ENCODE measurements around the gene GSTP1. TPM values are rescaled to one million over a fixed set of nuclear protein-coding genes. Genes with fewer than 3 reads are reported as not detected.

Gene GSTP1
- total RNA-seq, 4 donors from 2014 or later: 435 to 948 (median 670) TPM

DNA sequence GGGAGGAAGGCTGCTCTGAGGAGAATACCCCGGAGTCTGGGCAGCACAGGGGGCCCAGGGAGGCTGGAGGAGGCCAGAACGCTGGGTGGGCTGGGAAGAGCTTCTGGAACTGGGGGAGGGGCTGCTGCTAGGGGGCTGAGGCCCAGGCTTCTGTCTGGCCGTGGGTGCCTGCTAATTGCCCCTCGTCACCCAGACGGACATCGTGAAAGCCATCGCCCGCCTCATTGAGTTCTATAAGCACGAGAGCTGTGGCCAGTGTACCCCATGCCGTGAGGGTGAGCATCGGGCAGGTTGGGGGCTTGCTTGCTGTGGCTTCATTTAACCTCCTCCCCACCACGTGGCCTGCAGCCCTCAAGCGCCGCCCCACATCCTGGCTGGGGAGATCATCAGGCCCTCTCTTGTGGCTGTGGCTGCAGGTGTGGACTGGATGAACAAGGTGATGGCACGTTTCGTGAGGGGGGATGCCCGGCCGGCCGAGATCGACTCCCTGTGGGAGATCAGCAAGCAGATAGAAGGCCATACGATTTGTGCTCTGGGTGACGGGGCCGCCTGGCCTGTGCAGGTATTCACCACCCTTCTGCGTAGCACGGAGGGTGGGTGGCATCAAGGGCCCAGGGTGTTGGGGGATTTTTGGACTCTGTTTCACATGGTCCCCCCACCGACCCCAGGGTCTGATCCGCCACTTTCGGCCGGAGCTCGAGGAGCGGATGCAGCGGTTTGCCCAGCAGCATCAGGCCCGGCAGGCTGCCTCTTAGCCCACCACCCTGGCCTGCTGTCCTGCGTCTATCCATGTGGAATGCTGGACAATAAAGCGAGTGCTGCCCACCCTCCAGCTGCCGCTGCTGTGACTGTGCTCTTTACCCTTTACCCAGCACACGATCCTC lies 28.3 kb downstream of the GSTP1 start:
- TF ChIP-seq, protein P1, sequence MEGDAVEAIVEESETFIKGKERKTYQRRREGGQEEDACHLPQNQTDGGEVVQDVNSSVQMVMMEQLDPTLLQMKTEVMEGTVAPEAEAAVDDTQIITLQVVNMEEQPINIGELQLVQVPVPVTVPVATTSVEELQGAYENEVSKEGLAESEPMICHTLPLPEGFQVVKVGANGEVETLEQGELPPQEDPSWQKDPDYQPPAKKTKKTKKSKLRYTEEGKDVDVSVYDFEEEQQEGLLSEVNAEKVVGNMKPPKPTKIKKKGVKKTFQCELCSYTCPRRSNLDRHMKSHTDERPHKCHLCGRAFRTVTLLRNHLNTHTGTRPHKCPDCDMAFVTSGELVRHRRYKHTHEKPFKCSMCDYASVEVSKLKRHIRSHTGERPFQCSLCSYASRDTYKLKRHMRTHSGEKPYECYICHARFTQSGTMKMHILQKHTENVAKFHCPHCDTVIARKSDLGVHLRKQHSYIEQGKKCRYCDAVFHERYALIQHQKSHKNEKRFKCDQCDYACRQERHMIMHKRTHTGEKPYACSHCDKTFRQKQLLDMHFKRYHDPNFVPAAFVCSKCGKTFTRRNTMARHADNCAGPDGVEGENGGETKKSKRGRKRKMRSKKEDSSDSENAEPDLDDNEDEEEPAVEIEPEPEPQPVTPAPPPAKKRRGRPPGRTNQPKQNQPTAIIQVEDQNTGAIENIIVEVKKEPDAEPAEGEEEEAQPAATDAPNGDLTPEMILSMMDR (IDR thresholded peaks at IDR 0.05): no peak
- ATAC-seq (ENCODE audit: low FRiP score) (no peak), DNase-seq (ENCODE audit: low spot score) (no peak)

DNA sequence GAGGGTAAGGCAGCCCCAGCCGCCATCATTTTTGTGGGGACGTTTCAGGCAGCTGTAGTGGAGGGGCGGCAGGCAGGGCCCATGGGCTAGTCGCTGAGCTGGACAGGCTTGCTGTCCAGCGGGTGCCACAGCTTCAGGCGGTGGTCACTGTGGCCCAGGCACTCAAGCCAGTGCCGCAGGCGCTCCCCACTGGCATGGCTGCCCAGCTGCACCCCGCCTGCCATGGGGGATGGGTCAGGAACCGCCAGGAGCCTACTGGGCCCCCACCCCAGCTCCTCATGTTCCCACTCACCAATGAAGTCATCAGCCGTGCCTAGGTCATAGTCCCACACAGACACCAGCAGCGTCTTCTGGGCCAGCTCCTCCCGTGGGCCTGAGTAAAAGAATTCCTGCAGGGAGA lies 29.1 kb downstream of the GSTP1 start:
- DNase-seq (ENCODE audit: low spot score): no peak
- TF ChIP-seq, protein P1 (IDR thresholded peaks at IDR 0.05): no peak
- no peak for ATAC-seq (ENCODE audit: low FRiP score)

DNA sequence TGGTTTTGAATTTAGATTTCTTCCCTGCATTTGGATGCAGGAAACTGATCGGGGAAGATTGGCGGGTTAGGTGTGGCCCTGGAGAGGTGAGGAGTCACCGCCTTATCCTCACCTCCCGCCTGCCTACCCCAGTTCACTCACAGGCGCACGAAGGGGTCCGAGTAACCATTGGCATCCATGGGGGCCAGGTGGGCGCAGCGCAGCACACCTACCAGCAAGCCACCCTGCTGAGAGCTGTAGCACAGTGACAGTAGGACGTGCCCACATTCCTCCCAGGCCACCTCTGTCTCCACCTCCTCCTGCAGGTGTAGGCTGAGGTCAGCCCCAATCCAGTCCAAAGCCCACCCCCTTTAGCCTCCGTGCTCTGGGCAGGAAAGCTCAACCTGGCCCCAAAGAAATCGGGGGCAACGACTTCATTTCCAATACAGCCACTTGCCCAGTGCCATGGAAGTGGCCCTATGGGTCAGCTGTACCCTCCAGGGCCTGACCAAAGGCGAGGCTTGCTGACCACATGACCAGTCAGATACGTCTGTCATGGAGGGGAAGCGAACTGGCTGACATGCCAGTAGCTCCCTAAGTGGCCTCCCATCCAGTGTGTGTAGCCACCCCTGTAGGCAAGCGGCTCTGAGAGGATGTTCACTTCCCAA lies 29.8 kb downstream of the GSTP1 start:
- DNase-seq (ENCODE audit: low spot score): no peak
- ATAC-seq (ENCODE audit: low FRiP score): no peak
- TF ChIP-seq, protein P1 (IDR thresholded peaks at IDR 0.05): no peak

DNA sequence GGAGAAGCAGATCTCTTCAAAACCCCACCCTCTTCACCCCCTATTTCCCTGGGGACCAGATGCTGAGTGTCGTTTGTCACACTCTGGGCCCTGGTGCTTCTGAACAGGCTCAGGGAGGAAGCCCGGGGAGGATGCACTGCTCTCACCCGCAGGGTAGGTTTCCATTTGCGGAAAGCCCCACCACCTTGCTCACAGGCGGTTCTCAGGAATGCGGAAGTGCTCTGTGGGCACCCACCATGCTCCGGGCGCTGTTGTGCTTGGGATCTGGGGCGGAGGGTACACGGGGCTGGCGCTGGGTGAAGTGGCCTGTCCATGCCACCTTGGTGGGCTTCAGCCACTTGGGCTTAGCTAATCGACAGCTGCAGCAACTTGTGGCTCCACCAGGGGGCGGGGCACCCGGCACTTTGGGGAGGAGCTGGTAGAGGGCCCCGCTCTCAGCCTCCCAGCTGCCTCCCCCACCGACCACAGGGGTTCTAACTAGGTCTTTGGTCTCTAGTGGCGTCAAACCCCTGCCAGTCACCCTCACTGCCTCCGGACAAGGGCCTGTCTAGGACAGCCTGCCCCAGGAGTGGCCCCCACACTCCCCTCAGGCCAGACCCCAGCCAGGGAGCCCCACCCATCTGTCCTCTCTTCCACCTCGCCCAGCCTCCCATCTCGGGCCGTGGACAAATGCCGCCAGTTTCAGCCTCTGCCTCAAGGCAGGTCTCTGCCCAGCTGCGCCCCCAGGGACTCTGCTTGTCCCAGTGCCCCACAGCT lies 30.5 kb downstream of the GSTP1 start:
- no peak for DNase-seq (ENCODE audit: low spot score)
- ATAC-seq (ENCODE audit: low FRiP score): peak; percentile 60
- TF ChIP-seq, protein P1 (IDR thresholded peaks at IDR 0.05): peak in 1 of 3 donors; percentile 48

DNA sequence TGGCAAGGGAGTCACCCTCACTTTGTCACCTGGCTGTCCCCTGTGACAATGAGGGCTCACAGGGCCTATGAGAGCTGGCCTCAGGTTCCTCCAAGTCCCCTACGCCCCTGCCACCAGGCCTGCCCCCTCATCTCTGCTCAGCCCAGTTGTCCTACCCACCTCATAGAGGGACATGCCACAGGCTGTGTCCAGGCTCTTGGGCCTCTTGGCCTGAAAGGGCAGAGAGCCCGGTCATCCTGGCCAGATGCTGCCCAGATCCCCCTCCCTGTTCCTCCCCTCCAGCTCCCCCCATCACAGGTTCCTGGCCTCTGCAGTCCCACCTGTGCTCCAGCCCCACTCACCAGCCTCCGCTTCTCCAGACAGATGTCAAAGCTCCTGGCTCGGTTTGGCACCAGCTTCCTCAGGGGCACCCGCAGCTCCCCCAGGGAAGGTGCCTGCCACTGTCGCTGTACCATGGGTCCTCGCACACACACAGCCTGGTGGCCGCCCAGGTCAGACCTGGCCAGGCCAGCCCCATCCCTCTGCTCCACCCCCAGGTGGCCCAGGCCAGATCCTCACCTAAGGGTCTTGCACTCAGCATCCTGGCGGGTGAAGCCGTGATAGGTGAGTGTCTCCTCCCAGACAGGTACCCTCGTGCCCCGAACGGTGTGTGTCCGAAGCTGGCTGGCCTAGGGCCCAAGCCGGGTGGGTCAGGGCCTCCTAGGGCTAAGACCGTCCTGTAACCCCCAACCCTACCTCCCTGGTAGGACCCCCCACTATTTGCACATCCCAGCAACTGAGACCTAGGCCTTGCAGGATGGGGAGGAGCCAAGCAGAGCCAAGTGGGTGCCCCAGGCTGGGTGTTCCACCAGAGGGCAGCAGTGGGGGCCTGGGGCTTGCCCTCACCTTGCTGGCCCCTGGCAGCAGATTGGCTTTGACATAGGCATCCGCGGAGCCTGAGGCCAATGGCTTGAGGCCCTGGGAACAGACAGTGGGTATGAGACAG lies 31.4 kb downstream of the GSTP1 start:
- TF ChIP-seq, protein P1 (IDR thresholded peaks at IDR 0.05): no peak
- DNase-seq (ENCODE audit: low spot score): no peak
- no peak for ATAC-seq (ENCODE audit: low FRiP score)

Measured in omental fat pad (tissue), 4 donors.